GM06990 (cell line): ENCODE results near the gene POLR2J.
"Not testable (repeated sequence)": the region's sequence is repeated elsewhere in the genome, so short reads cannot be mapped to it uniquely, and the experiment has no call there.

Experiments
- DNase-seq: peaks from one replicate; pipeline ENCODE4 v3.0.0-alpha.2; 2011; ENCODE audit not compliant: insufficient read length; ENCODE audit errors: extremely low read depth
- H3K27me3 ChIP-seq: replicated peaks from 2 replicates; pipeline ENCODE4 v1.6.0; 2011; ENCODE audit warnings: low read length; ENCODE audit not compliant: control insufficient read depth, insufficient read depth
- H3K36me3 ChIP-seq: 2 replicates; pipeline ENCODE4 v1.5.1; 2011; ENCODE audit warnings: low read length; ENCODE audit not compliant: control insufficient read depth, insufficient read depth
- H3K4me3 ChIP-seq: replicated peaks from 2 replicates; pipeline ENCODE4 v1.5.1; 2011; ENCODE audit warnings: low read depth, mild to moderate bottlenecking, control low read depth, low read length

Gene POLR2J

GRCh38 chr7:102507410-102508088 is 28.8 kb upstream of the POLR2J start:
- H3K27me3 ChIP-seq, H3K36me3 ChIP-seq, DNase-seq, H3K4me3 ChIP-seq: not testable (repeated sequence)

- not testable (repeated sequence) for H3K36me3 ChIP-seq, H3K27me3 ChIP-seq, DNase-seq, H3K4me3 ChIP-seq
Measured at GRCh38 chr7:102505298-102506185, 26.8 kb upstream of the POLR2J start.

- H3K27me3 ChIP-seq, H3K36me3 ChIP-seq, DNase-seq, H3K4me3 ChIP-seq: not testable (repeated sequence)
Measured at GRCh38 chr7:102503141-102503540, 24.4 kb upstream of the POLR2J start.

- H3K36me3 ChIP-seq, H3K27me3 ChIP-seq, DNase-seq, H3K4me3 ChIP-seq: not testable (repeated sequence)
Measured at GRCh38 chr7:102498321-102498720, 19.6 kb upstream of the POLR2J start.

- H3K27me3 ChIP-seq, DNase-seq, H3K4me3 ChIP-seq, H3K36me3 ChIP-seq: not testable (repeated sequence)
Measured at GRCh38 chr7:102497308-102497707, 18.6 kb upstream of the POLR2J start.

GRCh38 chr7:102496861-102497260 is 18.1 kb upstream of the POLR2J start:
- not testable (repeated sequence) for H3K36me3 ChIP-seq, H3K27me3 ChIP-seq, H3K4me3 ChIP-seq, DNase-seq

- not testable (repeated sequence) for H3K36me3 ChIP-seq, H3K4me3 ChIP-seq, DNase-seq, H3K27me3 ChIP-seq
Measured at GRCh38 chr7:102494473-102495149, 15.9 kb upstream of the POLR2J start.

GRCh38 chr7:102494026-102494425 is 15.3 kb upstream of the POLR2J start:
- not testable (repeated sequence) for H3K36me3 ChIP-seq, DNase-seq, H3K4me3 ChIP-seq, H3K27me3 ChIP-seq

GRCh38 chr7:102493220-102493935 is 14.7 kb upstream of the POLR2J start:
- not testable (repeated sequence) for H3K4me3 ChIP-seq, DNase-seq, H3K27me3 ChIP-seq, H3K36me3 ChIP-seq

- not testable (repeated sequence) for H3K4me3 ChIP-seq, H3K36me3 ChIP-seq, H3K27me3 ChIP-seq, DNase-seq
Measured at GRCh38 chr7:102490529-102491075, 11.9 kb upstream of the POLR2J start.

- not testable (repeated sequence) for H3K27me3 ChIP-seq
Measured at GRCh38 chr7:102484317-102484716, 5.6 kb upstream of the POLR2J start.

GRCh38 chr7:102481962-102482361 is 3.2 kb upstream of the POLR2J start:
- not testable (repeated sequence) for H3K36me3 ChIP-seq, DNase-seq, H3K27me3 ChIP-seq, H3K4me3 ChIP-seq

More at GRCh38 chr7:102484317-102484716, 5.6 kb upstream of the POLR2J start:
- H3K36me3 ChIP-seq, DNase-seq, H3K4me3 ChIP-seq: not testable (repeated sequence)
